PC-3 (cell line): Measurements from ENCODE around the gene CCDC69. TPM values are rescaled to one million over a fixed set of nuclear protein-coding genes. Genes with fewer than 3 reads are reported as not detected.
"Not testable (repeated sequence)": the region's sequence is repeated elsewhere in the genome, so short reads cannot be mapped to it uniquely, and the experiment has no call there.

Experiments
- ATAC-seq: fragments of 200-7000 bp; cut with Tn5 transposase; 2 replicates; pipeline ENCODE4 v1.9.1; 2020; ENCODE audit warnings: mild to moderate bottlenecking, moderate library complexity
- BruUV-seq: library from RNA; stranded (reverse); fragments of 400-500 nt; replicated peaks from 2 replicates; lab custom pipeline; 2021; lab: Mats Ljungman, UMichigan
- CTCF ChIA-PET: fragments of 300-600 bp; sonication (Branson Sonifier 250); formaldehyde crosslinking; loops from one replicate; lab custom pipeline; 2022; ENCODE audit warnings: antibody characterized with exemption; lab: Charles Lee
- POLR2A ChIA-PET: fragments of 300-600 bp; sonication (Branson Sonifier 250); formaldehyde crosslinking; loops from one replicate; lab custom pipeline; 2022; ENCODE audit warnings: antibody characterized with exemption; ENCODE audit not compliant: unreplicated experiment; lab: Charles Lee
- DNase-seq: peaks from one replicate; pipeline ENCODE4 v3.0.0-alpha.2; 2015
- H2AFZ ChIP-seq: fragments of 300-600 bp; sonication (generic); 2 replicates; pipeline ENCODE4 v1.6.0; 2016; ENCODE audit warnings: antibody characterized with exemption, low read length
- H3F3A ChIP-seq: fragments of 300-600 bp; sonication (generic); one replicate; pipeline ENCODE4 v1.6.0; 2017; ENCODE audit warnings: antibody characterized with exemption, low read length, control low read depth, mild to moderate bottlenecking; ENCODE audit not compliant: unreplicated experiment
- H3K27ac ChIP-seq: fragments of 300-600 bp; sonication (generic); 2 replicates; pipeline ENCODE4 v1.5.1; 2016; ENCODE audit warnings: mild to moderate bottlenecking, low read length
- H3K27me3 ChIP-seq: fragments of 300-600 bp; sonication (generic); 2 replicates; pipeline ENCODE4 v1.6.1; 2016; ENCODE audit warnings: low read length, mixed read lengths
- H3K36me3 ChIP-seq: fragments of 300-600 bp; sonication (generic); 2 replicates; pipeline ENCODE4 v1.6.1; 2016; ENCODE audit warnings: low read depth, mixed run types, low read length, mixed read lengths
- H3K4me1 ChIP-seq: fragments of 300-600 bp; sonication (generic); 2 replicates; pipeline ENCODE4 v1.5.1; 2016; ENCODE audit warnings: low read length; ENCODE audit not compliant: insufficient read depth
- H3K4me2 ChIP-seq: fragments of 300-600 bp; sonication (generic); 2 replicates; pipeline ENCODE4 v1.6.0; 2016; ENCODE audit warnings: low read length
- H3K4me3 ChIP-seq: fragments of 300-600 bp; sonication (generic); 2 replicates; pipeline ENCODE4 v1.5.1; 2016; ENCODE audit warnings: mild to moderate bottlenecking, low read length, mixed read lengths
- H3K79me2 ChIP-seq: fragments of 300-600 bp; sonication (generic); 2 replicates; pipeline ENCODE4 v1.6.1; 2017; ENCODE audit warnings: low read length, mixed read lengths
- H3K9ac ChIP-seq: fragments of 300-600 bp; sonication (generic); 2 replicates; pipeline ENCODE4 v1.6.0; 2016; ENCODE audit warnings: mild to moderate bottlenecking, low read length
- H3K9me2 ChIP-seq: fragments of 300-600 bp; sonication (generic); replicated peaks from 2 replicates; pipeline ENCODE4 v1.6.1; 2016; ENCODE audit warnings: mixed run types, low read length, mixed read lengths
- H3K9me3 ChIP-seq: fragments of 300-600 bp; sonication (generic); 2 replicates; pipeline ENCODE4 v1.6.1; 2016; ENCODE audit warnings: low read length, mixed read lengths
- H4K20me1 ChIP-seq: fragments of 300-600 bp; sonication (generic); 2 replicates; pipeline ENCODE4 v1.6.1; 2016; ENCODE audit warnings: low read length, mixed read lengths
- EZH2 ChIP-seq: fragments of 300-600 bp; sonication (generic); IDR thresholded peaks from one replicate; pipeline ENCODE4 v1.6.1; 2017; ENCODE audit warnings: antibody characterized with exemption, mild to moderate bottlenecking, low read length; ENCODE audit not compliant: unreplicated experiment
- EZH2phosphoT487 ChIP-seq: fragments of 300-600 bp; sonication (generic); IDR thresholded peaks from 2 replicates; pipeline ENCODE4 v1.6.1; 2018; ENCODE audit warnings: mild to moderate bottlenecking, antibody characterized with exemption, low read length, borderline replicate concordance
- intact Hi-C: fragments of 100-400 bp; cut with micrococcal nuclease; formaldehyde crosslinking; loops from 2 replicates; pipeline ENCODE4 v1.9.0; 2023
- total RNA-seq: library from RNA; depleted of rRNA; stranded (reverse); fragments of >200 nt; gene quantifications from 2 replicates; pipeline ENCODE4 v1.2.3, GENCODE V29; 2014
- TF ChIP-seq, protein P1 (sequence below): fragments of 300-600 bp; sonication (generic); conservative IDR thresholded peaks from 2 replicates; pipeline ENCODE4 v1.5.1; 2017; ENCODE audit warnings: antibody characterized with exemption, low read depth, mild to moderate bottlenecking, low read length

CCDC69 gene
- total RNA-seq, 1 experiment from 2014 or later: 26.4 TPM

DNA sequence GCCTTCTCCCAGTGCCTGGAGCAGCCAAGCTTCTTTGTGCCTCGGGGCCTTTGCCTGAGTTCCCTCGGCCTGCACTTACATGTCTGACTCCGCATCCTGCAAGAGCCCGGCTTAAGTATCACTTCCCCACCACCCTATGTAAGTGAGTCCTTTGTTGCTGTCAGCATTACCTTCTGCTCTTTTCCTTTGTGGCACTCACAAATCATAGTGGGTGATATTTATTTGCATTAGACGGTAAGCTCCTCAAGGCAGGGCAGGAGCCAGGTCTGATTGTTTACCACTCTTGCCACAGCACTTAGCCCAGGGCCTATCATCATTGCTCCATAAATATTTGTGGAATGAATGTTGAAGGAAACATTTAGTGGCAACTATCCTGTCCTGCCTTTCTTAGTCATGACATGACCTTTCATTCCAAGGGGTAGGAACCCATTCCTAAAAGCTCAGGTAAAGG is 33.9 kb upstream of the CCDC69 start:
- ChIA-PET POLR2A (no interaction called here), CTCF (no interaction called here)
- intact Hi-C loops: no loop called here

DNA sequence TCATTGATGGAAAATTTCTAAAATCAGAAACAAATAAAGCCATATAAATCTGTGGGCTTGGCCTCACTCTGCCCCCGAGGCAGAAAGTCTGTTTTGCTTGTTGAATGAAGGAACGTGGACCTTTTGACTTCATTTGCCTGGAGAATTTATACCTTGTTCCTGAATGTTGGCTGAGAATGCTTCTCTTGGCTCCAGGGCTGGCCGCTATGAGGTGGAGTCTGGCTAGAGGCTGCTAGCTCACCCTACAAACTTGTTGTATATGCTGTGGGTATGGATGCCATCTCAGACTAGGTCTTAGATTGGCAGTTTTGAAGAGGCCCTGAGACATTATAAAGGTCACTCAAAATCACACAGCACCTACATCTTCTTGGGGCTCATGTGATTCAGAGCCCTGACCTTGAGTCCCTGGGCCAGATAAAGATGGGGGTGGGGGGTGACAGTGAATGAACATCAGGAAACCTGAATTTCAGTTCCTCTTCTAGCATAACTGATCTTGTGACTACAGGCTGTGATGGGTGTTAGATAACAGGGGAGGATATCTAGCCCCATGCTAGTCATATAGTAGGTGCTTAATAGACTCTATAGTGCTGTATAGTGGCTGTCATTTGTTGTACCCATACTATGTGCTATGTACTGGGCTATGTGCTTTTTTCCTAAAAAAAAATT is 31.9 kb upstream of the CCDC69 start:
- TF ChIP-seq, protein P1, sequence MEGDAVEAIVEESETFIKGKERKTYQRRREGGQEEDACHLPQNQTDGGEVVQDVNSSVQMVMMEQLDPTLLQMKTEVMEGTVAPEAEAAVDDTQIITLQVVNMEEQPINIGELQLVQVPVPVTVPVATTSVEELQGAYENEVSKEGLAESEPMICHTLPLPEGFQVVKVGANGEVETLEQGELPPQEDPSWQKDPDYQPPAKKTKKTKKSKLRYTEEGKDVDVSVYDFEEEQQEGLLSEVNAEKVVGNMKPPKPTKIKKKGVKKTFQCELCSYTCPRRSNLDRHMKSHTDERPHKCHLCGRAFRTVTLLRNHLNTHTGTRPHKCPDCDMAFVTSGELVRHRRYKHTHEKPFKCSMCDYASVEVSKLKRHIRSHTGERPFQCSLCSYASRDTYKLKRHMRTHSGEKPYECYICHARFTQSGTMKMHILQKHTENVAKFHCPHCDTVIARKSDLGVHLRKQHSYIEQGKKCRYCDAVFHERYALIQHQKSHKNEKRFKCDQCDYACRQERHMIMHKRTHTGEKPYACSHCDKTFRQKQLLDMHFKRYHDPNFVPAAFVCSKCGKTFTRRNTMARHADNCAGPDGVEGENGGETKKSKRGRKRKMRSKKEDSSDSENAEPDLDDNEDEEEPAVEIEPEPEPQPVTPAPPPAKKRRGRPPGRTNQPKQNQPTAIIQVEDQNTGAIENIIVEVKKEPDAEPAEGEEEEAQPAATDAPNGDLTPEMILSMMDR: no peak
- no peak for TF ChIP-seq EZH2phosphoT487
- no peak for TF ChIP-seq EZH2
- ATAC-seq (no peak), DNase-seq (no peak)
- Histone ChIP-seq H3K9ac (no peak overlapping the region), H3K4me1 (peaks cover 48% of the 10 kb centered on the region), H3F3A (peaks cover 10% of the 10 kb centered on the region), H3K4me2 (no peak overlapping the region), H2AFZ (no peak overlapping the region), H3K9me3 (no peaks in the 10 kb centered on the region), H3K27me3 (no peaks in the 10 kb centered on the region), H3K9me2 (no peaks in the 10 kb centered on the region), H3K36me3 (no peaks in the 10 kb centered on the region), H3K27ac (no peak overlapping the region), H4K20me1 (no peaks in the 10 kb centered on the region), H3K79me2 (peaks cover 60% of the 10 kb centered on the region), H3K4me3 (no peak overlapping the region)
- CTCF ChIA-PET: no interaction called here
- POLR2A ChIA-PET: no interaction called here
- no TSS peak for BruUV-seq
- intact Hi-C loops: no loop called here

More for the DNA sequence above, 33.9 kb upstream of the CCDC69 start:
- no peaks in the 10 kb centered on the region for H3K9me3 ChIP-seq
- BruUV-seq: no TSS peak
- H4K20me1 ChIP-seq: no peaks in the 10 kb centered on the region
- peak overlapping the region; percentile 90 for H3K27ac ChIP-seq
- H3K36me3 ChIP-seq: peaks cover 6% of the 10 kb centered on the region; the same call in 1 of the 2 replicates
- peaks cover 60% of the 10 kb centered on the region for H3K4me1 ChIP-seq
- no peak for TF ChIP-seq EZH2phosphoT487
- DNase-seq: peak; percentile 98
- peak; percentile 56 for ATAC-seq
- peak overlapping the region; percentile 26; the same call in 1 of the 2 replicates for H3K4me3 ChIP-seq
- peak overlapping the region; percentile 45 for H3K9ac ChIP-seq
- H3K27me3 ChIP-seq: no peaks in the 10 kb centered on the region
- H3K79me2 ChIP-seq: peaks cover 63% of the 10 kb centered on the region
- H2AFZ ChIP-seq: peak overlapping the region; percentile 18
- peaks cover 10% of the 10 kb centered on the region for H3F3A ChIP-seq
- no peaks in the 10 kb centered on the region for H3K9me2 ChIP-seq
- H3K4me2 ChIP-seq: peak overlapping the region; percentile 69

DNA sequence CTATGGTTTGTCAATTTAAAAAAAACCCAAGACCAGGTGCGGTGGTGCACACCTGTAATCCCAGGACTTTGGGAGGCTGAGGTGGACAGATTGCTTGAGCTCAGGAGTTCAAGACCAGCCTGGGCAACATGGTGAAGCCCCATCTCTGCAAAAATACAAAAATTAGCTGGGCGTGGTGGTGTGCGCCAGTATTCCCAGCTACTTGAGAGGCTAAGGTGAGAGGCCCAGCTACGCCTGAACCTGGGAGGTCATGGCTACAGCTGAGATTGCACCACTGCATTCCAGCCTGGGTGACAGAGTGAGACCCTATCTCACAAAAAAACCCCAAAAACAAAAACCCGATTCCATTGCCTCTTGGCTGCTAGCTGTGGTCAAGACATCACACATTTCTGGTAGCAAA is 31.1 kb upstream of the CCDC69 start:
- peaks cover 60% of the 10 kb centered on the region for H3K79me2 ChIP-seq
- H4K20me1 ChIP-seq, CTCF ChIA-PET, H3K9me3 ChIP-seq, H3F3A ChIP-seq, H2AFZ ChIP-seq, BruUV-seq, POLR2A ChIA-PET, H3K36me3 ChIP-seq, H3K27me3 ChIP-seq, H3K27ac ChIP-seq, DNase-seq, H3K9me2 ChIP-seq, H3K9ac ChIP-seq, ATAC-seq: not testable (repeated sequence)
- H3K4me2 ChIP-seq: peak overlapping the region; percentile 98; the same call in 1 of the 2 replicates
- peaks cover 48% of the 10 kb centered on the region for H3K4me1 ChIP-seq
- intact Hi-C loops: loop anchor here (5.0 kb wide), 1 partner anchor 62 kb away; no protein-coding TSS in a partner anchor
- H3K4me3 ChIP-seq: peak overlapping the region; percentile 95; the same call in 1 of the 2 replicates
